Measurements from ENCODE around the gene TMEM132E. TPM values are rescaled to one million over a fixed set of nuclear protein-coding genes. Genes with fewer than 3 reads are reported as not detected.

The TMEM132E gene
- total RNA-seq, 1 donor from 2014 or later, result not detected

DNA sequence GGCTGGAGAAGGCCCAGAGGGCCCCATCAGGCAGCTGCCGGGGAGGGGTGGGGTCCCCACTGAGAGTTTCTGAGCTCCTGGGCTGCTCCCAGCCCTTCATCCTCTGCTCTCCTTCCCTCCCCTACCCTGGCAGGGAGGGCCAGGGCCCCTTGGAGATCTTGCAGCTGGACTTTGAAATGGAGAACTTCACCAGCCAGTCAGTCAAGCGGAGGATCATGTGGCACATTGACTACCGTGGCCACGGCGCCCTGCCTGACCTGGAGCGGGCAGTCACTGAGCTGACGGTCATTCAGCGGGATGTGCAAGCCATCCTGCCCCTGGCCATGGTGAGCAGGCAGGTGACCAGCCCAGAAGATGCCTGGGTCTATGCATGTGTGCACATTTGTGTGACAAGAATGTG is 49.5 kb downstream of the TMEM132E start:
- H3K27me3 ChIP-seq, result peaks cover 4% of the 10 kb centered on the region
- no peak overlapping the region for H3K27ac ChIP-seq
- no peak for DNase-seq (ENCODE audit: extremely low spot score in 2 of 2)
- no peaks in the 10 kb centered on the region for H3K9me3 ChIP-seq
- H3K4me1 ChIP-seq, result peaks cover 7% of the 10 kb centered on the region
- intact Hi-C loops (cut with DNase I), result no loop called here
- TF ChIP-seq POLR2AphosphoS5 (IDR thresholded peaks at IDR 0.05; ENCODE audit: insufficient read depth in 1 of 2, low read depth in 1 of 2), result no peak
- TF ChIP-seq POLR2A (IDR thresholded peaks at IDR 0.05), result no peak
- TF ChIP-seq, protein P1, sequence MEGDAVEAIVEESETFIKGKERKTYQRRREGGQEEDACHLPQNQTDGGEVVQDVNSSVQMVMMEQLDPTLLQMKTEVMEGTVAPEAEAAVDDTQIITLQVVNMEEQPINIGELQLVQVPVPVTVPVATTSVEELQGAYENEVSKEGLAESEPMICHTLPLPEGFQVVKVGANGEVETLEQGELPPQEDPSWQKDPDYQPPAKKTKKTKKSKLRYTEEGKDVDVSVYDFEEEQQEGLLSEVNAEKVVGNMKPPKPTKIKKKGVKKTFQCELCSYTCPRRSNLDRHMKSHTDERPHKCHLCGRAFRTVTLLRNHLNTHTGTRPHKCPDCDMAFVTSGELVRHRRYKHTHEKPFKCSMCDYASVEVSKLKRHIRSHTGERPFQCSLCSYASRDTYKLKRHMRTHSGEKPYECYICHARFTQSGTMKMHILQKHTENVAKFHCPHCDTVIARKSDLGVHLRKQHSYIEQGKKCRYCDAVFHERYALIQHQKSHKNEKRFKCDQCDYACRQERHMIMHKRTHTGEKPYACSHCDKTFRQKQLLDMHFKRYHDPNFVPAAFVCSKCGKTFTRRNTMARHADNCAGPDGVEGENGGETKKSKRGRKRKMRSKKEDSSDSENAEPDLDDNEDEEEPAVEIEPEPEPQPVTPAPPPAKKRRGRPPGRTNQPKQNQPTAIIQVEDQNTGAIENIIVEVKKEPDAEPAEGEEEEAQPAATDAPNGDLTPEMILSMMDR (IDR thresholded peaks at IDR 0.05), result no peak
- no peak overlapping the region for H3K4me3 ChIP-seq
- H3K36me3 ChIP-seq, result no peaks in the 10 kb centered on the region

- H3K9me3 ChIP-seq, result no peaks in the 10 kb centered on the region
- H3K36me3 ChIP-seq, result no peaks in the 10 kb centered on the region
- intact Hi-C loops (cut with DNase I), result loop anchor here (10.0 kb wide), 1 partner anchor 89 kb away; no protein-coding TSS in a partner anchor
- no peak overlapping the region for H3K4me3 ChIP-seq
- no peak for DNase-seq (ENCODE audit: extremely low spot score in 2 of 2)
- H3K27me3 ChIP-seq, result no peaks in the 10 kb centered on the region
- H3K27ac ChIP-seq, result no peak overlapping the region
- TF ChIP-seq POLR2A (IDR thresholded peaks at IDR 0.05) (no peak), POLR2AphosphoS5 (IDR thresholded peaks at IDR 0.05; ENCODE audit: insufficient read depth in 1 of 2, low read depth in 1 of 2) (no peak)
- TF ChIP-seq, protein P1 (IDR thresholded peaks at IDR 0.05), result no peak
- peaks cover 7% of the 10 kb centered on the region for H3K4me1 ChIP-seq
Measured at GRCh38 chr17:34633351-34633750, 54.0 kb downstream of the TMEM132E start.

- TF ChIP-seq POLR2A (IDR thresholded peaks at IDR 0.05) (no peak), POLR2AphosphoS5 (IDR thresholded peaks at IDR 0.05; ENCODE audit: insufficient read depth in 1 of 2, low read depth in 1 of 2) (no peak)
- TF ChIP-seq, protein P1 (IDR thresholded peaks at IDR 0.05), result no peak
- Histone ChIP-seq H3K4me3 (no peak overlapping the region), H3K9me3 (no peaks in the 10 kb centered on the region), H3K27ac (no peak overlapping the region), H3K36me3 (no peaks in the 10 kb centered on the region), H3K4me1 (peaks cover 7% of the 10 kb centered on the region), H3K27me3 (no peaks in the 10 kb centered on the region)
- DNase-seq (ENCODE audit: extremely low spot score in 2 of 2), result no peak
- intact Hi-C loops (cut with DNase I), result loop anchor here (10.0 kb wide), 1 partner anchor 89 kb away; no protein-coding TSS in a partner anchor
Measured at GRCh38 chr17:34633760-34634159, 54.4 kb downstream of the TMEM132E start.

- Histone ChIP-seq H3K4me3 (no peak overlapping the region), H3K9me3 (no peaks in the 10 kb centered on the region), H3K36me3 (no peaks in the 10 kb centered on the region), H3K27ac (no peak overlapping the region), H3K27me3 (no peaks in the 10 kb centered on the region), H3K4me1 (peaks cover 7% of the 10 kb centered on the region)
- no peak for DNase-seq (ENCODE audit: extremely low spot score in 2 of 2)
- TF ChIP-seq, protein P1 (IDR thresholded peaks at IDR 0.05), result no peak
- TF ChIP-seq POLR2AphosphoS5 (IDR thresholded peaks at IDR 0.05; ENCODE audit: insufficient read depth in 1 of 2, low read depth in 1 of 2) (no peak), POLR2A (IDR thresholded peaks at IDR 0.05) (no peak)
- intact Hi-C loops (cut with DNase I), result loop anchor here (10.0 kb wide), 1 partner anchor 90 kb away; no protein-coding TSS in a partner anchor
Measured at GRCh38 chr17:34634551-34635160, 55.3 kb downstream of the TMEM132E start.

DNA sequence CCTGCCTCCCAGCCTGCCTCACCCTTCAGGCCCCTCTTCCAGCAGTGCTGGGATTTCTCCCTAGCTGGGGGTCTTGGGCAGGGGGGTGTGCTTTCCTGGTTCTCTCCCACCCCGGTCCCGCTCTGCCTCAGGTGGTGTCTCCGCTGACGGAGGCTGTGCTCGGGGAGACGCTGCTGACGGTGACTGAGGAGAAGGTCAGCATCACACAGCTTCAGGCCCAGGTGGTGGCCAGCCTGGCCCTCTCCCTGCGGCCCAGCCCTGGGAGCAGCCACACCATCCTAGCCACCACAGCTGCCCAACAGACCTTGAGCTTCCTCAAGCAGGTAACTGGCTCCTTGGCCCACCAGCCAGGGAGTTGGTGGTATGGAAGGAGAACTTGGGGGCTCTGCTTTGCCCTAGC is 56.5 kb downstream of the TMEM132E start:
- no peaks in the 10 kb centered on the region for H3K27me3 ChIP-seq
- no peak for DNase-seq (ENCODE audit: extremely low spot score in 2 of 2)
- H3K36me3 ChIP-seq, result no peaks in the 10 kb centered on the region
- no peak overlapping the region for H3K27ac ChIP-seq
- peaks cover 7% of the 10 kb centered on the region for H3K4me1 ChIP-seq
- no peak overlapping the region for H3K4me3 ChIP-seq
- intact Hi-C loops (cut with DNase I), result loop anchor here (1.0 to 10.0 kb wide), 2 partner anchors 91 to 209 kb away; no protein-coding TSS in a partner anchor
- TF ChIP-seq POLR2A (IDR thresholded peaks at IDR 0.05) (no peak), POLR2AphosphoS5 (IDR thresholded peaks at IDR 0.05; ENCODE audit: insufficient read depth in 1 of 2, low read depth in 1 of 2) (no peak)
- TF ChIP-seq, protein P1 (IDR thresholded peaks at IDR 0.05), result no peak
- no peaks in the 10 kb centered on the region for H3K9me3 ChIP-seq

All from vagina (tissue), 2 donors.